PC-9 (cell line): ENCODE results near the gene LGALS7B. TPM values are rescaled to one million over a fixed set of nuclear protein-coding genes. Genes with fewer than 3 reads are reported as not detected.
"Not testable (repeated sequence)": the region's sequence is repeated elsewhere in the genome, so short reads cannot be mapped to it uniquely, and the experiment has no call there.

Experiments
- BruUV-seq: library from RNA; stranded (reverse); fragments of 400-500 nt; replicated peaks from 2 replicates; lab custom pipeline; 2021; lab: Mats Ljungman, UMichigan
- CTCF ChIA-PET: fragments of 300-600 bp; sonication (Branson Sonifier 250); formaldehyde crosslinking; loops from one replicate; lab custom pipeline; 2022; ENCODE audit warnings: antibody characterized with exemption; lab: Charles Lee
- POLR2A ChIA-PET: fragments of 300-600 bp; sonication (Branson Sonifier 250); formaldehyde crosslinking; loops from one replicate; lab custom pipeline; 2022; ENCODE audit warnings: antibody characterized with exemption; ENCODE audit not compliant: unreplicated experiment; lab: Charles Lee
- DNase-seq, 2 experiments: peaks; one replicate each; pipeline versions ENCODE4 v3.0.0 to v3.0.0-alpha.2; 2015 to 2022; ENCODE audit warnings: mixed read lengths in 1 of 2
- H2AFZ ChIP-seq: fragments of 200-600 bp; sonication (generic); 2 replicates; pipeline ENCODE4 v1.8.1; 2017; ENCODE audit warnings: antibody characterized with exemption
- H3F3A ChIP-seq: fragments of 200-600 bp; sonication (generic); 2 replicates; pipeline ENCODE4 v1.8.1; 2017; ENCODE audit warnings: antibody characterized with exemption, mild to moderate bottlenecking, low read depth; ENCODE audit not compliant: insufficient read depth
- H3K27ac ChIP-seq: fragments of 200-600 bp; sonication (generic); 2 replicates; pipeline ENCODE4 v1.6.1; 2016; ENCODE audit warnings: mixed run types
- H3K27me3 ChIP-seq: fragments of 200-600 bp; sonication (generic); 2 replicates; pipeline ENCODE4 v1.6.1; 2016; ENCODE audit warnings: low read depth, mixed run types; ENCODE audit not compliant: insufficient read depth
- H3K36me3 ChIP-seq: fragments of 200-600 bp; sonication (generic); 2 replicates; pipeline ENCODE4 v1.6.1; 2016; ENCODE audit warnings: low read depth, mixed run types
- H3K4me1 ChIP-seq: fragments of 200-600 bp; sonication (generic); replicated peaks from 2 replicates; pipeline ENCODE4 v1.6.1; 2016; ENCODE audit warnings: mixed run types; ENCODE audit not compliant: insufficient read depth
- H3K4me2 ChIP-seq: fragments of 200-600 bp; sonication (generic); 2 replicates; pipeline ENCODE4 v1.6.1; 2017; ENCODE audit warnings: mixed run types
- H3K4me3 ChIP-seq: fragments of 200-600 bp; sonication (generic); 2 replicates; pipeline ENCODE4 v1.6.1; 2016; ENCODE audit warnings: mixed run types
- H3K79me2 ChIP-seq: fragments of 200-600 bp; sonication (generic); 2 replicates; pipeline ENCODE4 v1.6.1; 2017; ENCODE audit warnings: low read depth, mixed run types
- H3K9me2 ChIP-seq: fragments of 200-600 bp; sonication (generic); 2 replicates; pipeline ENCODE4 v1.8.1; 2017; ENCODE audit warnings: mild to moderate bottlenecking; ENCODE audit not compliant: insufficient read depth
- H3K9me3 ChIP-seq: fragments of 200-600 bp; sonication (generic); 2 replicates; pipeline ENCODE4 v1.8.1; 2016; ENCODE audit warnings: low read depth; ENCODE audit not compliant: insufficient read depth
- H4K20me1 ChIP-seq: fragments of 200-600 bp; sonication (generic); 2 replicates; pipeline ENCODE4 v1.8.1; 2017; ENCODE audit not compliant: insufficient read depth
- CTCF ChIP-seq: fragments of 200-600 bp; sonication (generic); conservative IDR thresholded peaks from 2 replicates; pipeline ENCODE4 v1.6.1; 2017; ENCODE audit warnings: mixed run types, antibody characterized with exemption, mild to moderate bottlenecking, moderate library complexity
- EZH2 ChIP-seq: fragments of 200-600 bp; sonication (generic); IDR thresholded peaks from 2 replicates; pipeline ENCODE4 v1.8.0; 2017; ENCODE audit warnings: antibody characterized with exemption, low read depth
- intact Hi-C: fragments of 100-400 bp; cut with micrococcal nuclease; formaldehyde crosslinking; loops from one replicate; pipeline ENCODE4 v1.10.0; 2022; ENCODE audit not compliant: unreplicated experiment
- total RNA-seq: library from RNA; stranded (reverse); gene quantifications from 2 replicates; pipeline ENCODE4 v1.2.3, GENCODE V29; 2021

Gene LGALS7B
- total RNA-seq, 1 experiment from 2014 or later = not detected

- ChIA-PET CTCF (interaction anchor here (0.6 kb wide), 1 partner anchor 358 kb away, joined by 3 read pairs; no protein-coding TSS in a partner anchor), POLR2A (no interaction called here)
Measured at GRCh38 chr19:38778733-38779132, 10.3 kb upstream of the LGALS7B start.

GRCh38 chr19:38780443-38780842, 8.6 kb upstream of the LGALS7B start:
- Histone ChIP-seq H3K27me3 (no peaks in the 10 kb centered on the region), H3F3A (no peaks in the 10 kb centered on the region; the same call in 1 of the 2 replicates), H3K36me3 (no peaks in the 10 kb centered on the region), H3K4me3 (no peak overlapping the region), H2AFZ (no peak overlapping the region), H3K9me2 (no peaks in the 10 kb centered on the region), H3K79me2 (no peaks in the 10 kb centered on the region), H4K20me1 (no peaks in the 10 kb centered on the region), H3K9me3 (no peaks in the 10 kb centered on the region), H3K4me2 (no peak overlapping the region), H3K4me1 (no peaks in the 10 kb centered on the region), H3K27ac (no peak overlapping the region)
- intact Hi-C loops = no loop called here
- TF ChIP-seq EZH2 (no peak), CTCF (no peak)
- ChIA-PET CTCF (no interaction called here), POLR2A (no interaction called here)
- no TSS peak for BruUV-seq
- no peak for DNase-seq

More at GRCh38 chr19:38778733-38779132, 10.3 kb upstream of the LGALS7B start:
- no peak overlapping the region for H2AFZ ChIP-seq
- H3K27ac ChIP-seq = no peak overlapping the region
- no peaks in the 10 kb centered on the region for H3K9me3 ChIP-seq
- H3F3A ChIP-seq = no peaks in the 10 kb centered on the region; the same call in 1 of the 2 replicates
- no peaks in the 10 kb centered on the region for H3K79me2 ChIP-seq
- TF ChIP-seq EZH2 = no peak
- no peak for TF ChIP-seq CTCF
- H3K36me3 ChIP-seq = no peaks in the 10 kb centered on the region
- no TSS peak for BruUV-seq
- H3K4me3 ChIP-seq = no peak overlapping the region
- no peaks in the 10 kb centered on the region for H3K27me3 ChIP-seq
- no peak for DNase-seq
- no peaks in the 10 kb centered on the region for H3K4me1 ChIP-seq
- no peak overlapping the region for H3K4me2 ChIP-seq
- no peaks in the 10 kb centered on the region for H3K9me2 ChIP-seq
- intact Hi-C loops = no loop called here
- H4K20me1 ChIP-seq = no peaks in the 10 kb centered on the region

GRCh38 chr19:38781058-38781457, 7.9 kb upstream of the LGALS7B start:
- TF ChIP-seq EZH2 (no peak), CTCF (no peak)
- Histone ChIP-seq H3K79me2 (no peaks in the 10 kb centered on the region), H3K27me3 (no peaks in the 10 kb centered on the region), H3K9me3 (no peaks in the 10 kb centered on the region), H3K9me2 (no peaks in the 10 kb centered on the region), H2AFZ (no peak overlapping the region), H3F3A (no peaks in the 10 kb centered on the region; the same call in 1 of the 2 replicates), H3K4me2 (no peak overlapping the region), H4K20me1 (no peaks in the 10 kb centered on the region), H3K36me3 (no peaks in the 10 kb centered on the region), H3K4me3 (no peak overlapping the region), H3K27ac (no peak overlapping the region), H3K4me1 (no peaks in the 10 kb centered on the region)
- BruUV-seq = no TSS peak
- DNase-seq = no peak
- ChIA-PET POLR2A (no interaction called here), CTCF (no interaction called here)
- intact Hi-C loops = no loop called here

- H4K20me1 ChIP-seq, H3K27ac ChIP-seq, H3F3A ChIP-seq, H3K79me2 ChIP-seq, intact Hi-C loops, H3K4me2 ChIP-seq, H3K36me3 ChIP-seq, CTCF ChIA-PET, H3K4me1 ChIP-seq, H3K27me3 ChIP-seq, H2AFZ ChIP-seq, BruUV-seq, H3K9me3 ChIP-seq, DNase-seq, H3K4me3 ChIP-seq, POLR2A ChIA-PET, H3K9me2 ChIP-seq: not testable (repeated sequence)
Measured at GRCh38 chr19:38782212-38782611, 6.8 kb upstream of the LGALS7B start.
